ENCODE data around the gene DLL4. TPM values are rescaled to one million over a fixed set of nuclear protein-coding genes. Genes with fewer than 3 reads are reported as not detected.
A peak's percentile ranks its signal among the peaks of the same experiment; 100 is the strongest.
"Not testable (repeated sequence)": the region's sequence is repeated elsewhere in the genome, so short reads cannot be mapped to it uniquely, and the experiment has no call there.

The DLL4 gene
- total RNA-seq, 1 experiment from 2014 or later, result 0.31 TPM

DNA sequence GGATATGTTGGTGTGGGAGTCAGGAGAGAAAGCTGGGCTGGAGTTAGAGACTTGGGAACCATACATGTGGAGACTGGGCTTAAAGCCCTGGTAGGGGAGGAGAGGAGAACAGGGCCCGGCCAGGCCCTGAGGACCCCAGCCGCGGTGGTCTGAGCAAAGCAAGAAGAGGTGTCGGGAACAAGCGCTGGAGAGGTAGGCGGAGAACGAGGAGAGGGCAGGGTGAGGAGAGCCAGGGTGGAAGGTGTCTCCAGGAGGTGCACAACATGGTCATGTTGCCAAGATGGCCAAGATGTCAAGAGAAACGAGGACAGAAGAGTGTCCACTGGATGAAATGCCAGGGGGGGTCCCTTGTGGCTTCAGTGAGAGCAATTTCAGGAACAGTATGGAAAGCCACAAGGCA is 29.6 kb downstream of the DLL4 start:
- no peak for DNase-seq (ENCODE audit: low read depth)

DNA sequence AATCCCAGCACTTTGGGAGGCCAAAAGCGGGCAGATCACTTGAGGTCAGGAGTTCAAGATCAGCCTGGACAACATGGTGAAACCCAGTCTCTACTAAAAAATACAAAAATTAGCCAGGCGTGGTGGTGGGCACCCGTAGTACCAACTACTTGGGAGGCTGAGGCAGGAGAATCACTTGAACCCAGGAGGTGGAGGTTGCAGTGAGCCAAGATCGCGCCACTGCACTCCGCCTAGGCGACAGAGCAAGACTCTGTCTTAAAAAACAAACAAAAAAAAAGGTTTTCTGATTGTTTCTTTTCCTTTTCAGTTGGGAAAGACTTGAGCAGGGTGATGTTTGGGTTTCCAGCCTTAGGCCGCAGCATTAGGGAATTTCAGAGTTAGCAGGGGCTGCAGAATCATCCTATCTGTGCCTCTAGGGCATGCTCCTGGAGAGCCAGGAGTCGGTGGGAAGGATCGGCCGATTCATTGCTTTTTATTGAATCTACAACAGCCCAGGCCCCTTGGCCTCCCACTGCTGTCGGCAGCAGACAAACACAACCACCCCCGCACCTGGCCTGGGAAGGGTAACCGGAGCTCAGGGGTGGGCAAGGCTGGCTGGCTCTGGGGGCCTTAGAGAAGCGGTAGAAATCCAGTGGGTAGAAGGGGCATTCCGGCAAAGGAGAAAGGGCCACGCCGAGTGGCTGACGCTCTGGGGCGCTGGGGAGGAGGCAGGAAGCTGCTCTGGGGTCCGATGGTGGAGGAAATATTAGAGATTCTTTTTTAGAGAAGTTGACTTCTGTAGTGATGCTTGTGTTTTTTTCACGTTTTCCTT is 30.4 kb downstream of the DLL4 start:
- no peak for DNase-seq (ENCODE audit: low read depth)

DNA sequence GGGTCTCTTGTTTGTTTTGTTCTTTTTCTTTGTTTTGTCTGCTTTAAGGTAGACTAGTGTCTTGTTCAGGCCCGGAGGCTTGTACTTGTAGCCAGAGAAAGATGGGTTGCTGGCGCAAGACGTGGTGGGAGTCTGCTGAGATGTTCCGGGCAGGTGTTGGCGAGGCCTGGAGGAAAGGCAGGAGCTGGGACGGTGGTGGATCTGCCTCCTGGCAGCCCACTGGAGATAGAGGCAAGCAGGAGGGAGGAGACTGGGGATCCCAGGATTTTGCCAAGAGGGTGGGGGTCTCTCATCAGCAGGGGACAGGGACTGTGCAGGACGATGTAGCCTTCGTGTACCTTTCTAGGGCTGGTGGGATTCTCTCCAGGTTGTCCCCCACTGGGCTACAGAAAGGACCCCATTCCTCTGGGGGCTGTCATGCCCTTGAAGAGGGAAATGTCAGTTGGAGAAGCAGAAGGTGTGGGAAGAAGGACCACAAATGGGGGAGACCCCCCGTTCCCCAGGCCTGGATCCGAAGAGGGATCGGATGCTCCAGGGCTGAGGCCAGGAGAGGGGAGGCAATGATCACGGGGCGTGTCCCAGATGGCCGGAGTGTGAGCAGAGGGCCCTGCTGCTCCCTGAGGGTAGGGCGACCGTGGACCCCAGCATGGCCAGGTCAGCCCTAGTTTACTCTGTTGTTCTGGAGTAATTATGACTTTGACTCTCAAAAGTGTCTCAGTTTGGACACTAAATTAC is 31.2 kb downstream of the DLL4 start:
- no peak for DNase-seq (ENCODE audit: low read depth)

DNA sequence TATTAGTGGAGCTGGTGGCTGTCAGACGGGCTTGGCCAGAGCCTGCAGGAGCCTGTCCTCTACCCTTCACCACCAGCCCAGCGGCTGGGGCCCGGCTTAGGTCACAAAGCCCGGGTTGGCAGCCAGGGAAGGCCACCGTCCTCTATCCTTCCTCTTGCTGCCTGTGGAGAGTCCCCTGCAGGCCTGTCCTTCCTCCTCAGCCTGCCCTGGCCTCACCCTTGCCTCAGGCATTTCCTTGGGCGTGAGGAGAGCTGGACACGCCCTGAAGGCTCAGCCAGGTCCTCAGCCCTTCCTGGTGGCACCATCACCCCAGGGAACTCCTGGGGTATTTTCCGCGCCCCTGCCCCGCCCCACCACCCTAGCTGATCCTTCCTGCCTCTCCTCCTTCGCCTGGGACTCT is 31.8 kb downstream of the DLL4 start:
- no peak for DNase-seq (ENCODE audit: low read depth)

DNA sequence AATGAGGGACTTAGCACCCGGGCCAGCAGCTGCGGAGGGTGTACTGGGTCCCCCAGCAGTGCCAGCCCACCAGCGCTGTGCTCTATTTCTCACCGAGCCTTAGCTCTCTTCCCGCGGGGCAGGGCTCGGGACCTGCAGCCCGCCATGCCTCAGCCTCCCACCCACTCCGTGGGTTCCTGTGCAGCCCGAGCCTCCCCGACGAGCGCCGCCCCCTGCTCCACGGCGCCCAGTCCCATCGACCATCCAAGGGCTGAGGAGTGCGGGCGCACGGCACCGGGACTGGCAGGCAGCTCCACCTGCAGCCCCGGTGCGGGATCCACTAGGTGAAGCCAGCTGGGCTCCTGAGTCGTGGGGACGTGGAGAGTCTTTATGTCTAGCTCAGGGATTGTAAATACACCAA is 32.6 kb downstream of the DLL4 start:
- DNase-seq (ENCODE audit: low read depth), result not testable (repeated sequence)

DNA sequence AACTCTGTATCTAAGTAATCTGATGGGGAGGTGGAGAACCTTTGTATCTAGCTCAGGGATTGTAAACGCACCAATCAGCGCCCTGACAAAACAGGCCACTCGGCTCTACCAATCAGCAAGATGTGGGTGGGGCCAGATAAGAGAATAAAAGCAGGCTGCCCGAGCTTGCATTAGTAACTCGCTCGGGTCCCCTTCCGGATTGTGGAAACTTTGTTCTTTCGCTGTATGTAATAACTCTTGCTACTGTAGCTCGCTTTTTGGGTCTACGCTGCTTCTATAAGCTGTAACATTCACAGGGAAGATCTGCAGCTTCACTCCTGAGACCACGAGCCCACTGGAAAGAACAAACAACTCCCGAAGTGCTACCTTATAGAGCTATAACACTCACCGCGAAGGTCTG is 33.2 kb downstream of the DLL4 start:
- not testable (repeated sequence) for DNase-seq (ENCODE audit: low read depth)

DNA sequence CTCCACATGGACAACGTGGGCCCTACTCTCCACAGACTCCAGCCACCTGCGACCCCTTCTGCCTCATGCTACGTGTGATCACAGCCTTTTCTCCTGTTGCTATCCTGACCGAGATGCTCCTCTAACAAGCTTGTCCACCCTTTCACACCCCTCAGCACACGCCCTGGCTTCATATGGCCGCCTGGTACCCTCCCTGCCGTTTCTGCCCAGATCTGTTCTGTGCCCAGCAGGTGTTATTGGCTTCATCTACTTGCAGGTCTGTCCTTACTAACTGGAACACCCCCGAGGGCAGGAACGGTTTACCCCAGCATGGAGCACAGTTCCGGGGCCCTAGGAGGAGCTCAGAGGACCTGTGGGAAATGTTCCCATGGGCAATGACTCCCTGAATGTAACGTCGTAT is 34.1 kb downstream of the DLL4 start:
- no peak for DNase-seq (ENCODE audit: low read depth)

DNA sequence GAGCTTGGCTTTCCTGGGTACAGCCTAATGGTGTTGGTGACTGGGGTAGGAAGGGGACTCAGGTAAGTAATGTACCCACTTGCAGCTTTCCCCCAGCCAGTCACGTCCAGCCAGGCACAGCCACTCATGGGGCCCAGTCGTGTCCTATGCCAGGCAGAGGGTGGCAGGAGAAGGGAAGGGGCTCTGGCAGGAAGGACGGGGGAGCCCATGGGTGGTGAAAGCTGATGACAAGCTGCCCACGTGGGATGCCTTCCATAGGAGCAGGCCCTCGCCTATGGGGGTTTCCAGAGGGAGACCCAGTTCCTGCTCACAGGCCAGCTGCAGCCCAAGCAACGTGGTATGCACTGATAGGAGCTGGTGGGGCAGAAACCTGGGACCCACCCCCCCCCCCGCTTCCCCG is 34.9 kb downstream of the DLL4 start:
- no peak for DNase-seq (ENCODE audit: low read depth)

DNA sequence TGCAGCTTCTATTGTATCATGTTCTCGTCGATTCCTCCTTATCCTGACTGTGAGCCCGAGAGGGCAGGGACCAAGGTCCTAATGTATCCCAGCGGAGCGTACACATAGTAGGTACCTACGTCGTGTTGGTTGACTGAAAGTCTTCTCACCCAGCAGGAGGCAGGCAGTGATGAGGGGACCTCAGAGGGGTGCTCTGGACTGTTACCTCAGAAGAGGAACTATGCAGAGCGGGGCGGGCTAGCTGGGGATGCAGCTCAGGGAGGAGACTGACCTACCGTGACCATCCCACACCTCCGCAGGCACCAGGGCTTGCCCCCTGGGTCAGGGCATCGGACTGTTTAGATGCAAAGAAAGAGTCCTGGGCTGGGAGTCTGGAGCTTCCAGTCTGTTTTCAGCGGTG is 35.5 kb downstream of the DLL4 start:
- no peak for DNase-seq (ENCODE audit: low read depth)

DNA sequence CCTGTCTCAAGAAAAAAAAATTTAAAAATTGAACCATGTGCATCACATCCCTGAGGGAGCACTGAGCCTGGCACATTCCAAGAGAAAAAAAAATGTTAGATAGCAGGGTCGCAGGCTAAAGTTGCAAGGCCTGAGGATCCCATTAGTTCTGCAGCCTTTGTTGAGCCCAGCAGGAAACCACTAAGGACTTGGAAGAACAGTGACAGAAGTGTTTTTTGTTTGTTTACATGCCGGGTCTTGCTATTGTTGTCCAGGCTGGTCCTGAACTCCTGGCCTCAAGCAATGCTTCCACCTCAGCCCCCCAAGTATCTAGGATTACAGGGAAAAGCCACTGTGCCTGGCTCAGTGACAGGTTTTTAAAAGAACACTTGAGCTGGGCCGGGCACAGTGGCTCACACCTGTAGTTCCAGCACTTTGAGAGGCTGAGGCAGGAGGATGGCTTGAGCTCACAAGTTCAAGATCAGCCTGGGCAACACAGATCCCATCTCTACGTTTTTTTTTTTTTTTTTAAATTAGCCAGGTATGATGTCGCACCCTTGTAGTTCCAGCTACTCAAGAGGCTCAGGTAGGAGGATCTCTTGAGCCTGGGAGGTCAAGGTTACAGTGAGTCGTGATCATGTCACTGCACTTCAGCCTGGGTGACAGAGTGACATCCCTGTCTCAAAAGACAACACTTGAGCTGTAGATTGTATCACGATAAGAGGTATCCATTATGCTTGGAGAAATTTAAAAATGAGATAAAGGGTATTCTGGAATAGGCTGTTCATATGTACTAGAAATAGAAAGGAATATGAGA is 39.3 kb downstream of the DLL4 start:
- DNase-seq (ENCODE audit: low read depth), result no peak

DNA sequence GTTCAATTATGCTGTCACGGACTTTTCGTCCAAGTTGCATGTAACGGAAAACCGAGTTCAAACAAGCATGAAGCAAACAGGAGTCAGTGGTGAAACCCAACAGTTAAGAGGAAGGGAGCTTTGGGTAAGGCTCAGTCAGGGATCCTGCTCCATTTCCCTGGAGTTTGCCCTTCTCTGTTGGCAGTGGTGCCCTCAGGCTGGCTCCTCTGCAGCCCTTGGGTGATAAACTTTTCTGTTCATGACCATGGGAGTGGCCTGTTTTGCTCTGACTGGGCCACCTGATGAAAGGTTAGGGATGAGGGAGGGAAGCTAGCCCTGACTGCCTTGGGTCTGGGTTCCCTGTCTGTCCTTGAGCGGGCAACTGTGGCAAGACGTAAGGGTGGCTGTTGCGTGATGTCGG is 40.2 kb downstream of the DLL4 start:
- DNase-seq (ENCODE audit: low read depth), result no peak

DNA sequence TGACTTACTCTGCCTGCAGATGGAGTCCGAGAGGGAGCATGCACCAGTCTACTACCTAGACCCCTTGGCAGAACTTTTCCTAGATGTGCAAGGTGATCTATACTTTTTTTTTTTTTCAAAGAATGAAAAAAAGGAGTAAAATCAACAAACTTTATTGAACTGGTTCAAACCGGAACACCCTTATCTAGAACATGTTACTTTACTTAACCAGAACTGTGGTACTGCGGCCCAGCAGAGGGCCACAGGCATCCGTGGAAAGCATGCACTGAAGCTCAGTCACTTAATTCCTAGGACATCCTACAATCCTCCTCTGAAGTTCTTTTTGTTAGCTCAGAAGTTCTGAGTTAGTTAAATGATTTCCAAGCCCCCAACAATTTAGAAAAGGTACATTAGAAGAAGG is 45.7 kb downstream of the DLL4 start:
- no peak for DNase-seq (ENCODE audit: low read depth)

DNA sequence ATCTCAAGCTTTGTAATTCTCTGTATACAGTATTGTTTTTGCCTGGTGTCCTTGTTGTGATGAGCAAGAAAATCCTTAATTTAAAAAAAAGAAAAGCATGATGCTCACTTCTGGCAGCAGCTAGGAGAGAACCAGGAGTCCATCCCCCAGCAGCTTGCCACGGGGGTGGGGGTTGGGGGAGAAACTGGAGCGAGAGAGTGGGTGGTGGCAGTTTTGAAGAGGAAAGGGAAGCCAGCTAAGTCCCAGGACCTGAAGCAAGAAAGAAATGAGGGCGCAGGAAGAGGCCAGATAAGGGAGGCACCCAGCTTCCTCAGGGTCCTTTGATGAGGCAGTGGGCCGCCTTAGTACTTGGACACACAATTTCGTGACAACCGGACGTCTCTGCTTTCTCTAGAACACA is 47.7 kb downstream of the DLL4 start:
- no peak for DNase-seq (ENCODE audit: low read depth)

DNA sequence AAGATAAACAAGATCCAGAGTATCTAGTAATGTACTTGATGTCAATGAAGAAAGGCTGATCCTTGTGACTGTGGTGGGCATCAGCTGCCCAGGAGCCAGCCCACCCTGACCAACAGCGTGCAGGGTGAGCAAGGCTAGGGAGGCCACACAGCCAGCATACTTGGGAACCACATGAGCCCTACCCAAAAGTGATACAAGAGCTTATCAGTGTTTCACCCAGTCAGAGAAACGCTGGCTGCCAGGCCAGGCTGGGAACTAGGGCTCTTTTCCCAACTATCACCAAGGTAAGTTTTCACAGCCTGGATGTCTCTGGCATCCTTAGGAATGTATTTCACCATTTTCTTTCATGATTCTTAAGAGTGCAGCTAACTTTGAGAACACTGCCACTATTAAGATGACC is 49.0 kb downstream of the DLL4 start:
- DNase-seq (ENCODE audit: low read depth), result no peak

DNA sequence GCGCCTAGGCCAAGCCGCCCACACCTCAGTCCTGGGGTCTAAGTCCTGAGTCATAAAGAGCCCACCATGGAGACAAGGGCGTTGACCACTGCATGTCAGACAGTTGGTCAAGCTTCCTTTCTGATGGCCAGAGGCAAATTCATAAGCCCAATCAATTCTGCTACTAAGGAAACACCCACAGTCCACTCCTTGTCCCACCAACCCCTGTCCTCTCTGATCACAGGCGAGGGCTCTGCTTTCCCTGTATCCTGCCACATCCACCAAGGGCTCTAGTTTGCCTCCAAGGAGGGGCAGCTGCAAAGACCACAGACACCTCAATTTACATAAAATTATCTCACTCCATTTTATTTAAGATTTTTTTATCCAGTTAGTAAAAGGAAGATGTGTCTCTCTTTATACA is 49.4 kb downstream of the DLL4 start:
- no peak for DNase-seq (ENCODE audit: low read depth)

DNA sequence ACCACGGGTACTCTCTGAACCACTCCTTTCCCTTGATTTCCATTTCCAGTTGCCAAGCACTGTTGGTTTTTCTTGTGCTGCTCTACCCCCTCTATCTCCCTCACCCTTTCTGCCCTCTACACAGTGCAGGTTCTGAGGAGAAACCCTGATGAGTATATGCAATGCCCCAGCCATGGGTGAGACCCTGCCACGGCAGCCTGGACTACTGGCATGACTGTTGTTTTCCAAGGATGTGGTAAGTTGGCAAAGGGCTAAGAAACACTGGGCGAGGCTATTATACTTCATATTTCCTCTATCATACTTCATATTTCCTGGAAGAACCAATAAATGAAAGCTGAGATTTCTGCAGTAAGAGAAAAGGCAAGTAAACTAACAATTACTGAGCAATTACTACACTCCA is 52.0 kb downstream of the DLL4 start:
- no peak for DNase-seq (ENCODE audit: low read depth)

DNA sequence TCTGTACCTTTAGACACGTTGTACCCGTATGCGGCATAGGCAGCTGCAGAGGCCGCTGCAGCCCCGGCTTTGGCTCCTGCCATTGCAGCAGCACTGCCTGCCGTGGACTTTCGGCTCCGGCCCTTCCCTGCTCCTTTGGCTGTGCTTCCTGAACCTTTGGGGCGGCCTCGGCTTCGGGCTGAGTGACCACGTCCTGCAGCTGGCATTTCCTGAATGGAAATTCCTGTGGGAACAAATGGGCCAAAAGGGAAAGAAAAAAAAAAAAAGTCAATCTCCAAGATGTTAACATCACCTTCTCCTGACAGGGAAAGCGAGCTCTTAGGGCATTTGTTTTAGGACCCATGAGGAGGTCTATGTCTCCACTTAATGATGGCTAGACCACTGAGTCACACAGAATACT is 53.7 kb downstream of the DLL4 start:
- DNase-seq (ENCODE audit: low read depth), result peak; percentile 94

DNA sequence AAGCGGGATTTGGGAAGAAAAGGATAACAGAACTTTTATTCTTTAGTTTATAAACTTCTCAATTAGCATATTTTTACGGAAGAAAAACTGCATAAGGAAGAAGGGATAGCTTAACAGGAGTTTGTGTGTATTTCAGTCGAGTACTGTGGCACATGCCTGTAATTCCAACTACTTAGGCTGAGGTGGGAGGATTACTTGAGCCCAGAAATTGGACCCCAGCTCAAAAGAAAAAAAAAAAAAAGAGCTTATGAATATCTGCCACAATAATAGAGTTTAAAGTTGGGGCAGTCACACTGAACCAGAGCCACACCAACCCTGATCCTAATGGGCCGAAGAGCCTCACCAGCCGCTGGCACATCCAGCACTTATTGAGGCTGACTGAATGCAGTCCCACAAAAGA is 55.3 kb downstream of the DLL4 start:
- DNase-seq (ENCODE audit: low read depth), result no peak

DNA sequence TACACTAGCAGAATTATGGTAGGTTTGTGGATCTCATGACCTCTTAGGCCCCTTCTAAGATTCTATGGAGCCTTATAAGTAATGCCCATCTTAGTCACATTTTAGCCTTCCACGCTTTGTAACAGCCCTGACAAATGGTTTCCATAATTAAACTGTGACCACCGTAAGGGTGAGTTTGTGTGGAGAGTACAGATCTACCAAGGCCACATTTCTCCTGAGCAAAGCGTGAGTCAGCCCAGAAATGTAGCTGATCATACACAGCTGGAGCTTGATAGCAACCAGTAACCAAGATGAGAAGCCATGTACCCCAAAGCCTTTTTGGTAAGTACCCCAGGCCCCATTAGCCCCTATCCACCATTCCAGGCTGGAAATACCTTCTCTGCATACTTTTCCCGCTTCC is 55.8 kb downstream of the DLL4 start:
- peak; percentile 90 for DNase-seq (ENCODE audit: low read depth)

DNA sequence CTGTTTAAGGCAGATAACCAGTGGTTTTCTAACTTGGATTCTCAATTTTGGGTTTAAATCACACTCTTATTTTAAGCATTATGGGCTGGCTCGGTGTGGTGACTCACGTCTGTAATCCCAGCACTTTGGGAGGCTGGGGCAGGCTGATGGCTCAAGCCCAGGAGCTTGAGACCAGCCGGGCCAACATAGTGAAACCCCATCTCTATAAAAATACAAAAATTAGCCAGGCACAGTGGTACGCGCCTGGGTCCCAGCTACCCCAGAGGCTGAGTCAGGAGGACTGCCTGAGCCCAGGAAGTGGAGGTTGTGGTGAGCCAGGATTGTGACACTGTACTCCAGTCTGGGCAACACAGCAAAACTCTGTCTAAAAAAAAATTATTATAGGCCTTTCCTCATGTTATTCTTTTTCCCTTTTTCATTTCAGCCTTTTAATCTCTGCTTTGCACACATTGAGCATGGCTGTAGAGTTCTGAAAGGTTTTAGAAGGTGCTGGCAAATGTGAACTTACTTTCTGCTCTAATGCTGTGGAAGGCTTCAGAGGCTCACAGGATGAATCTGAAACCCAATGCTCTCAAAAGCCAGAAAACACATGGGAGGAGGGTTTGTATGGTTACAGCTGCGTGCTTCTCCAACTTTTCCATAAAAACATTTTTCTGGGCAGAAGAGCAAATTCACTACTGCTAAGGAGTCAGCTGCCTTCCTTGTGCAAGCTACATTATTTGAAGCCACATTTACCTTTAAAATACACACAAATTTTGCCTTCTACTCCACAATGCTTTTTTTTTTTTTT is 56.6 kb downstream of the DLL4 start:
- peak; percentile 73 for DNase-seq (ENCODE audit: low read depth)

DNA sequence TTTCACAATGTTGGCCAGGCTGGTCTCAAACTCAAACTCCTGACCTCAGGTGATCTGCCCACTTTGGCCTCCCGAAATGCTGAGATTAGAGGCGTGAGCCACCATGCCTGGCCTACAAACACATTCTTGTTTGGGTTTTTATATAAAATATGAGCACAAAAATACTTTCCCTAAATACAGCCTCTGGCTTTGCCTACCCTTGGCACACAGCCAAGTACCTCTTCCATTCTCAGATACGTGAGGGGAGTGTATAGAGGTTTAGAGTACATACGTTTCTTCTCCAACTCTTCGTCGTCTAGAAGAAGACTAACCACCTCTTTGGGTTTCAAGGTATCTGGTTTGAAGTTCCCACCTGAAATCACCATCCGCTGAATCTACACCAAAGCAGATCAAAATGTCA is 57.7 kb downstream of the DLL4 start:
- DNase-seq (ENCODE audit: low read depth), result no peak

All from HT1080 (cell line).